Stimulated activated CD4-positive, alpha-beta T cell treated with anti-CD3 and anti-CD28 coated beads, Interleukin-1b, Interleukin-23, amount 100 ng/mL, for 1 hour (primary cell): ENCODE results near the gene SLK.
A peak's percentile ranks its signal among the peaks of the same experiment; 100 is the strongest.

Source experiments
- DNase-seq, 2 donors: peaks; one replicate each; pipeline ENCODE4 v3.0.0-alpha.2; 2020; ENCODE audit warnings: low read depth in 2 of 2

SLK gene

DNA sequence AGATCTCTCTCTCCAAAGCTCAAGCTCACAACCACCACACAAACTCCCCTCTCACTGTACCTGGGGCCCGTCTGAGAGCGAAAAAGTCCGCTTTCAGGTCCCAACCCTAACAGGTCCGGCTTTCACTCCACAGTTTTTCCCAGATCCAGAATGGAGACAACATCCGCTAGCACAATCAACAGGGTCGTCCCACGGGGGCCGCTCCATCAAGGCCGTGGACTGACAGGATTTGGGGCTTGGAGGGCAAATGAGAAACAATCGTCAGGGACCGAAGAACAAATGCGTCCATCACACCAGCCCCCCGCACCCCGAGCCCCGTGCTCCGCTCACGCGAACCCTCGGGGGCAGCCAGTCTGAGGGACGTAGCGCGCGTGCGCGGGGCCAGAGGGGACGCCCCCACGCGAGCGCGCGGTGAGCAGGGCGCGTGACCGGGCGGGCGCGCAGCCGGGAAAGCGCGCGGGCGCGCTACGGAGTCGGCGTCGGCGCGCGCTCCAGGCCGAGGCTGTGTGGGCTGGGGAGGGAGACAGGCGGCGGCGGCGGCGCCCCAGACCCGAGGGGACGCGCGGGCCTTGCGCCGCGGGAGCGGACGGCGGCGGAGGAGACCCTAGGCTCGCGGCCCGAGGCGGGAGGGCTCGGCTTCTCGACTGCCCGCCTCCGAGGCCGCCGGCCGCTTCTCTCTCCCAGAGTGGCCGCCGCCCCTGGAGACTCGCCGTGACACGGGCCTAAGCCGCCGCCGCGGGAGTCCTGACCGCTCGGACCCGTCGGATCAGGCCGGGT, at the start of gene SLK:
SLK (plus strand) TSS at position 470 of the 777 bp plus-strand sequence. CDS start 606 bp downstream, outside the sequence.
- peak; percentile 62 to 69 for DNase-seq

DNA sequence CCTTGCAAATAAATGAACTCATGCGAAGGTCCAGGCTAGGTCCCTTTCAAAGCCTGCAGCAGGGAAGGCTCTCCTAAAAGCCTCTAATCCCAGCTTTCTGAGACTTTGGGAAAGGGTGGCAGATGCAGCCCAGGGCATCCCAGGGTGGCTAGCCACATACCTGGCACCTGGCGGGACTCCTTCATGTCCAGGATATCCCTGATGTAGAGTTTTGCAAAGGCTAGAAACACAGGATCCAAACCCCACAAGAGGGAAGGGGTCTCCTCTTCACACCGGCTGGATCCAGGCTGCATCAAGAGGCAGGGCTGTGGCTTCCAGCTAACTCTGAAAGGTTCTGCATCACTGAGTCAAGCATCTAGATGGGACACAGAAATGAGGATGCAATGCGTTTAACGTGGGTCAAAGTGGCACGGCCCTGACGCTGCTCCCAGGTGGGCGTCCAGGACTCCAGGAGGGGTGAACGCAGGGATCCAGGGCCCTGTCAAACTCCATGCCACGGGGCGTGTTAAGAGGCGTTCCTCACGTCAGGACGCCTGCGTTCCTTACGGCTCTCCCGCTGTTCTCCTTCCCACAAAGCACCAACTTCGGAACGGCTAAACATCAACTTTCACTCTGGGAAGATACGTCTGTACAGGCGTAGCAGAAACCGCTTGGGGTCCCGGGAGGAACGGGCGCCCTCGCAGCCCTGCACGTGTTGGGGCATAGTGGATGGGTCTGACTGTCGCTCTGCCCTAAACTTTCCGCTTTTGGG, 49.5 kb upstream of the SLK start:
- DNase-seq: no peak

DNA sequence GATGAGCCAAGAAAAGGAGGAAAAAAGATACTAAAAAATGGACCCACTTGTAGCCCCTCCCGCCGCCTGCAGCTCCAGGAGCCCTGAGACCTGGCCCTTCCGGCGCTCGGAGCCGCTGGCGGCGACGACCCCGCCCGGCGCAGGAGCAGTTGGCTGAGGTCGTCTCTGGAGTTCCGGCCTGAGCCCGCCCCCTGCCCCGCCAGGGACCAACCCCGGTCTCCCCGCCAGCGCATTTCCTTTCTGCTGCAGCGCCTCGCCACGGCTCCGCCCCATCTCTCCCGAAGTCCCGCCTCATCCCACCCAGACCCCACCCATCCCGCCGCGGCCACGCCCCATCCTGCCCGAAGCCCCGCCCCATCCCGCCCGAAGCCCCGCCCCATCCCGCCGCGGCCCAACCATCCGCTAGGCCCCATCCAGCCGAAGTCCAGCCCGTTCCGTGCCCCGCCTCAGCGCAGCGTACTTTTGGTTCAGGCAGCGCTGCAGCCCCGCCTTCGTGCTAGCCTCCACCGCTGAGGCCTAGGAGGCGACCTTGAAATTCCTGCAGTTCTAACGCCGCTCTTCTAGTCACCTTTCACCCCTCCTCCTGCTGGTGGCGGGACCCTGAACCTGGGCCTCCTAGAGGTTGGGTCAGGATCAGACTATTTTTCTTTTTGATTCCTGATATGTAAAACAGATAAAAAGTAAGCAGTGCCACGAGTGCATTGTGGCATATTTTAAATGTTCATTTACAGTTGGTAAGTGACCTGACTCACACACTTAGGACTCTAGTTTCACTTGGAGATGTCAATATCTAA, 48.7 kb upstream of the SLK start, which contains the start of gene STN1:
STN1 (minus strand) TSS at position 132 of the 794 bp plus-strand sequence. CDS start 590 bp downstream, outside the sequence.
- peak; percentile 84 to 92 for DNase-seq

DNA sequence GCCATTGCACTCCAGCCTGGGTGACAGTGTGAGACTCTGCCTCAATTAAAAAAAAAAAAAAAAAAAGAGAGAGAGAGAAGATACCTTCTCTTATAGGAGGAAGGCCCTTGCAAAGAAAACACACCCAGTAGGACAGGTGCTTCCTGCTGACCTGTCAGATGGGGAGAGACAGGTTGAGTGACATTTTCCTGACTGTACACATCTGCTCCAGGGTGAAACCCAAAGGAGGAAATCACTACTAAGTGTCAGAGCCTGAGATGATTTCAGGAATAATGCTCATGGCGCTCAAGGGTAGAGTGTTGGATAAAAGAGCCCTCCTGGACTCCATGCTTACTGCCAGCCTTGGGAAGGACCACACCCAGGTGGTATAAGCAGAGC, 47.3 kb upstream of the SLK start:
- DNase-seq: no peak

DNA sequence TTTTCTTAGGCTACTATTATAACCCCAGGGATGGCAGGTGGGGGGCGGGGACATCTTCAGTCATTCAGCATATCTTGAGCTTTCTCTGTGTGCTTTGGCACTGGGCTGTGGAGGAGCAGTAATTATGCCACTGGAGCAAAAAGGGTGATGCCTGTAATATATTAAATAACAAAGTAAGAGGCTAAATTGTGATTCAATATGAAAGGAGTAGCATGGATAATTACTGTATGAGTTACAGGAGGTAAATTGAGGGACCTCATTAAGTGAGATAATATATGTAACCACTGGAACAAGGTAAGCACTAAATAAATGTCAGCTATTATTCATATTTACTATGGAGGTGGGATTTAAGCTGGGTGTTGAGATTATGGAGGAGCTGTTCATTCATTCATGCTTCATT, 45.7 kb upstream of the SLK start:
- no peak for DNase-seq

DNA sequence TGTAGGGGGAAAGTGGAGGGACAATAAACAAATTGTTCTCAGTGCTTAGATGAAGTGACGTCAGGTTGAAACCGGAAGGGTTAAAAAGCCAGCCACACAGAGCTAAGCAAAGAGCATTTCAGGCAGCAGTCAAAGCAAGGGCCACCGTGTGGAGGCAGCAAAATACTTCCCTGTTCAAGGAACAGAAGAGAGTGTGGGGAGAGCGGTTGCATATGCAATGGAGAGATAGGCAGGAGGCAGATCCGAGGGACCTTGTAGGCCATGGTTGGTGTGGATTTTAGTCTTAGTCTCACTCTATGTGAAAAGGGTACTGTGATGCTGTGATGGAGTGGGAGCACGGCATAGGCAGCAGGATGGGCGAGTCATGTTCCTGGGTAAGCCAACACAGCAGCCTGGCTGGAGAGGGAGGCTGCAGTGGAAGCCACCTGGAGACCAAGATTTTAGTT, 45.2 kb upstream of the SLK start:
- no peak for DNase-seq

DNA sequence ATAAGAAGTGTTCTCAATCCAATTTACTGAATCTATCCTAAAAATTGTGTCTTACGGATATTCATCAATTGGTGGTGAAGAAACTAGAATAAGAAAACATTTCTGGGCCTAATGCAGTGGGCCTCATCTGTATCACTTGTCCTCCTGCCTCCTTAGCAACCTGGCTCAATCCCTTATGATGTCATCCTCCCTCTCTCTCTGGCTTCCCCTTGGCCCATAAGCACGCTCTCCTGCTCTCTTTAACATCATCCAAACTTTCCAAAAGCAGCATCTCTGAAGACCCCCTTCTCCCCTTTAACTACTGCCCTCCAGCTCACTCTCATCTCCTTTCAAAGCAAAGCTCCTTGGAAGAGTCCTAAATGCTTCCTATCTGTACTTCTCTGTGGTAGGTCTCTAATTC, 44.3 kb upstream of the SLK start:
- DNase-seq: no peak

DNA sequence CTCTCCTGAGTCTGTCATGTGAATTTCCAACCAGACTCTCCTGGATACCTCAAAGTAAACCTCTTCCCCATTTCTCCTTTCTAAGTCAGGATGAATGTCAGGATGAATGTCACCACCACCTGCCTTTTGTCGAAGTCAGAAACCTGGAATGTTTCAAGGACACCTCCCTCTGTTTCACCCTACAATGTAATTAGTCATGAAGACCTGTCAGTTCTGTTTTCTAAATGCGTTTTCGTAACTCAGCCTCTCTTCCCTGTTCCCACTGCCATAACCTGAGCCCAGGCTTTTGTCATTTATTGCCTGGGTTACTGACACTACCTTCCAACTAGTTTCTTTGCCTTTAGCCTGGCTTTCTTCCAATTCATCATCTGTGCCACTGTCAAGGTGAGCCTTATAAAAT, 43.4 kb upstream of the SLK start:
- no peak for DNase-seq

DNA sequence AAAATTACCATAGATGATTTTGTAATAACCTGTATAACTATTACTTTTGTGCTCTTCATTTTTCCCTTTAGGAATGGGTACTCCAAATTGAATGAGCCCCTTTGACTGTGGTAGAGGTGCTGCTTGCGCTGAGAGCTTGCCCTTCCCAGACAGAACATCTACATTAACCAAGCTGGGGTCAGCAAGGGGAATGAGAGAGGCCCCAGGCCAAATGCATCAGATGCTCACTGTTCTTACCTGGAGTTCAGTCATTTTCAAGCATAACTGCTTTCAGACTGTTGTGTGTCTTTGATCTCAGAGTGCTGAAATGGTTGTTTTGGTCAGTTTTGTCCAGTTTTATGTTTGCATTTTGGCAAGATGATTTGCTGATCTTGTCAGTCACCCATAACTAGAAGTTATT, 41.3 kb upstream of the SLK start:
- no peak for DNase-seq

DNA sequence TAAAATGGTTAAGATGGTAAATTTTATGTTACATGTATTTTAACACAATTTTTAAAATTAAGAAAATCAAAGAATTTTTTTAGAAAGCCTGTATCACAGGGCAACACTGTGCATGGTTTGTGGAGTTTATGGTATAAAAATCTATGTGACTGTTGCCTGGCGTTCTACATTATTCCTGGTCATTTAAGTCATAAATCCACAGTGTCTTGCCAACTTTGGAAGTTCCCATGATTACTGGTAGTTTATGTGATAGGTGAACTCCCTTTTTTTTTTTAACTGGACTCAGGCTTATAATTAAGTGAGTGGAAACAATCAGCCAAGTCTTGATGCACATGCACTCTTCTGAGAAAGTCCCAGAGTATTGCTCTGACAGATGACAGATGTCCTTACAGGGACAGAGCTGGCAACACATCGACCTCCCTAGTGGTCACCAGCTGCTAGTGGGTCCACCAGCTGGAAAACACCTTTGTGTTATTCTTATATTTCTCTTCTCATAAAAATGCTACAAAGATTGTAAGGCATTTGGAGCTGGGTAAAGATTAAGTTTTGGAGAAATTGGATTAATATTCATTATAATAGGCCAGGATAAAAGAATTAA, 40.1 kb upstream of the SLK start:
- DNase-seq: no peak

DNA sequence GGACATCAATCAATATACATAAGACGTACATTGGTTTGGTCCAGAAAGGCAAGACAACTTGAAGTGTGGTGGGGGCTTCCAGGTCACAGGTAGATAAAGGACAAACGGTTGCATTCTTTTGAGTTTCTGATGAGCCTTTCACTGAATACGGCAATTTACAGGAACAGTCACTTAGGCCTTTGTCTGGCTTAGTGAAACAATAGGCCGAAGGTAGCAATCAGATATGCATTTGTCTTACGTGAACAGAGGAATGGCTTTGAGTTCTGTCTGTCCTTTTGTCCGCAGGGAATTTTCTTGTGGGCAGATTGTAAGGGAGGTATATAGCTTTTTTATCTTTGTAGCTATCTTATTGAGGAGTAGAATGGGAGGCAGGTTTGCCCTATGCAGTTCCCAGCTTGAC, 38.2 kb upstream of the SLK start:
- DNase-seq: no peak

DNA sequence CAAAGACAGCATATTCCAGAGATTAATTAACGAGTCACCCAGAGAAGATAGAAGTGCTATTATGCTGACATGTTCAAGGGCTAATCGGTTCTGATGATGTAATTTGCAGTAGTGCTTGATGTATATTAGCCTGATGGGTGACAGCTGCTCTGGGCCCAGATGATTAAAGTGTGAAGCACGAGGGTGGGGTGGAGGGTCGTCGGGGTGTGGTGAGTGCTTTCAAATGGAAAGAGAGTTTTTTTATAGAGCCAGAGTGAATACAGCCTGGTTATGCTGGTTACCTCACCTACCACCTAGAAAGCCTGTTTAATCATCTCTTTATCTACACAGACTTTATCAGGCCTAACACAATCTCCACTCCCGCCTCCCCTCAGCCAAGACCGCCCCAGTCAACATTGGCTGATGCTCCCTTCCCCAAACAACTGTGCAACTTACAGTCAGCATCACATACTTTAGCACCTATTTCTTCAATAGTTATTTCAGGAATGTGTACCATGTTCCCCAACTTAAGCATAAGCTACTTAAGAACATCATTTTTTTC, 37.5 kb upstream of the SLK start:
- DNase-seq: no peak

DNA sequence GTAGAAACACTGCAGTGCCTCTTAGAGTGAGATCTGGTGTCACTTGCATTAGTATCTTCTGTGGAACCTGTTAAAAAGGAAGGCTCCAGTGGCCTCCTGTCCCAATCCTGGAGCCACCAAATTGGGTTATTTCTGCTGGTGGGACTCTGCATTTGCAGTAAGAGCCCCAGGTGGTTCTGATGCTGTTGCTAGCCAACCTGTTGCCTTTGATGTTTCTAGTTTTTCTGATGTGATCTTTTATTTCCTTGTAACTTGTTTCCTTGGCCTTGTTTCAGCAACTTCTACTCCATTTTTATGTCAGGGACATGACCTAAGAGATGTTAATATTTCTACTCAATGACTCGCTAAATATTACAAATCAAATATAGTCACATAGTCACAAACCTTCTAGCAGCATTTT, 36.5 kb upstream of the SLK start:
- DNase-seq: no peak

DNA sequence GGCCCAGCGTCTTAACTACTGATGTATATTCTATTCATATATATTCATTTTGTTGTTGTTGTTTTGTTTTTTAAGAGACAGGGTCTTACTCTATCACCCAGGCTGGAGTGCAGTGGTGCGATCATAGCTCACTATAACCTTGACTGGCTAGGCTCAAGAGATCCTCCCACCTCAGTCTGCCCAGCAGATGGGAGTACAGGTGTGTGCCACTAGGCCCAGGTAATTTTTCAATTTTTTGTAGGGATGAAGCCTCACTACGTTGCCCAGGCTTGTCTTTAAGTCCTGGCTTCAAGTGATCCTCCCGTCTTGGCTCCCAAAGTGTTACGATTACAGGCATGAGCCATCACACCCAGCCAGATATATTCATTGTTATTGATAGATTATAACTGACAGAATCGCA, 36.1 kb upstream of the SLK start:
- DNase-seq: no peak

DNA sequence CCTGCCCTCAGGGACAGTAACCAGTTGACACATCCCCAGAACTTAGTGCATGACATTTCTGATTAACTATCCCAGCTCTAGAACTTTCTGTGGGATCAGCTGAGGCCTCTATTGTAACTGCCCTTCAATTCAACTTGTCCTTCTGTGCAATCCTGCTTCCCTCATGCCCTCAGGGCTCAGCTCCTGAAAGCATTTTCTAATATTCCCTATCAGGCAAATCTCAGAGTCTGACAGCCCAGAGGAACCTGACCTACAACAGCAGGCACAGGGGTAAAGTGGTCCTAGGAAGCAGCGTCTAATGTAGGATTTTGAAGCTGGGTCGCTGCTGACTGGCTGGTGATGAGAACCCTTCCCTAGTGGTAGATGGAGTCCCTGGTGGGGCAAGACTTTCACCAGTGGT, 35.3 kb upstream of the SLK start:
- no peak for DNase-seq

DNA sequence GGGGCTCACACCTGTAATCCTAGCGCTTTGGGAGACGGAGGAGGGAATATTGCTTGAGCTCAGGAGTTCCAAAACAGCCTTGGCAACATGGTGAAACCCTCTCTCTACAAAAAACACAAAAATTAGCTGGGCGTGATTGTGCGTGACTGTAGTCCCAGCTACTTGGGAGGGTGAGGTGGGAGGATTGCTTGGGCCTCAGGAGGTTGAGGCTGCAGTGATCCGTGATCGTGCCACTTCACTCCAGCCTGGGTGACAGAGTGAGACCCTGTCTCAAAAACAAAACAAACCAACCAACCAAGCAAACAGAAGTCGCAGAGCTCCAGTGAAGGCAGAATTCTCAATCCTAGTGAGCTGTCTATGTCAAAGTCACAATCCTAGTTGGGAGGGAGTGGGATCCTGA, 34.7 kb upstream of the SLK start:
- no peak for DNase-seq

DNA sequence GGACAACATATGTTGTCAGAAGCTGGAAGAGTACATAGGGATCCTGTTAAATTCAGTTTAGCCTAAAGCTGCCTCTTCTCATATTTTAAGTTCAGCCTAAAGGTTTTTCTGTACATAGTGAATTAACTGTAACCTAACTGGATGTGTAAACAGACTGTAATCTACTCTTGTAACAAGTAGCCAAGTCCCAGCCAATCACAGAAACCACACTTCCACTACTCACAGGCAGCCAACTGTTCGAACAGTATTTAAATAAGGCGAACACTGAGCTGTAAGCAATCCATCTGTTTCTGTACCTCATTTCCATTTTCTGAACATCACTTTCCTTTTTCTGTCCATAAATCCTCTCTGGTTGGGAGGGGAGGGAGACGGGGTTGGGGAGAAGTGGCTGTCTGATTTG, 34.0 kb upstream of the SLK start:
- DNase-seq: no peak

DNA sequence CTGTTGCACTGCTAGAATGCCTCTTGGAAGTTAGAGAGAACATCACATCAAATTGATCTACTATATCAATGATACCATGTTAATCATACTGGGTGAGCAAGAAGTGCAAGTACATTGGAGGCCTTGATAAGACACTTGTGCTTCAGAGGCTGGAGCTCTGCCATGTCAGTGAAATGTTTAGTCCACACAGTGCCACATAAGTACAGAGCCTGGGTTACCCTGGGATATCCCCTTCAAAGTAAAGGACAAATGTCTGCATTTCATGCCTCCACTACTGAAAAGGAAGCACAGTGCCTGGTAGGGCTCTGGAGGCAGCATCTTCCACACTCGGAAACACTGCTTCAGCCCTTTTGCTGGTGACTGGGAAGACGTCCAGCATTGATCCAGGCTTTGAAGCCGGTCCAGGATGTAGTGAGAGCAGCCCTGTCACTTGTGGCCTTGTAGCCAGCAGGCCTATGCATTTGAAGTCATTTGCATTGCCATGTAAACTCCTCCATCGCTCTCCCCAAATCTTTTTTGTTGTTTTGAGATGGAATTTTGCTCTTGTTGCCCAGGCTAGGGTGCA, 33.3 kb upstream of the SLK start:
- DNase-seq: no peak

DNA sequence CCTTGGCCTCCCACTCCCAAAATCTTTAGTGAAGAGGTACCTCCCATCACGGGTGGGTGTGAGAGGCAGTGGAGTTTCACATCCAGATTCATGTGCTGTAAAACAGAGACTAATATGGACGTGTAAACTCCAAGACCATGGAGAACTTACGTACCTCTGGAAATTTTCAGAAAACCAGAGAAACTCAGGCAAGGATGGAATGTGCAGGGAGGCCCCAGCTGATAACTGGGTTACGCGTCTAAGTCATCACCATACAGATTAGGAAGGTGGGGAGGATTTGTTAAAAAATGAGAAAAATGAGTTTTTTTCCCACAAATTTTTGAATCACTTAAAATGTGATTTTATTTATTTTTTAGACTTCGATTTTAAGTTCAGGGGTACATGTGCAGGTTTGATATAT, 32.6 kb upstream of the SLK start:
- no peak for DNase-seq

DNA sequence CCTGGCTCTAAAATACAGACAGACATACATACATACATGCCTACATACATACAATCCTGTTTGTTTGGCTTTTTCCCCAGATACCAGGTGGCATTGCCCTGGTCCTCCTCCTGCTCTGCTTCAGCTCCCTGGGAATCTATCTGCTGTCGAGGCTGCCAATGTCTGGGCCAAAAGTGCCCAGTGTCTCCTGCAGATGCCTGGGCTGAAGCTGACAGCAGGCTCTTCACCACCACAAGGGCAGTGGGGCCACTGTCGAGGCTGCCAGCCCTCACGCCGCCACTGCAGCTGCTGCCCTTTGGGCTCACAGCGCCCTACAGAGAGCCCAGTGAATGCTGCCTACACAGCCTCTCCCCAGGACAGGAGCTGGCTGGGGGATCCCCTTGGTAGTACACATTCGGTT, 30.9 kb upstream of the SLK start:
- no peak for DNase-seq

DNA sequence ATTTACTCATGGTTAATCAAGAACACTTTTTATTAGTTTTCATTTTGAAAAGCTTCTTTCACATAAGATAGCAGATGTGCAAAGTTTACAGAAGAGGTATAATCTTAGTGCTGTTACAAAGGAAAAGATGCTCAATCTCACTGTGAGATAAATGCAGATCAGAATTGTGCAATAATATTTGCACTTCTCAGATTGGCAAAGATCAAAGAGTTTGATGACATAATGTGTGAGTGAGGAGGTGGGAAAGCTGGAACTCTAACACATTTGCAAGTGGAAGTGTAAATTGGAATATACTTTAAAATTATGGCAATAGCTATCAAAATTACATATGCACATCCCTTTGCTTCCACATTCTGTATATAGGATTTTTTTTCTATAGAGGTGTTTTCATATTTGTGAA, 27.4 kb upstream of the SLK start:
- DNase-seq: no peak
